Central memory CD8-positive, alpha-beta T cell (primary cell): ENCODE measurements around the gene MDH1.

Experiments used
- ATAC-seq: fragments of 150-1000 bp; cut with Tn5 transposase; replicated peaks from 2 replicates; pipeline ENCODE4 v1.10.0; 2022; ENCODE audit warnings: mild to moderate bottlenecking, moderate FRiP score, moderate number of reproducible peaks; ENCODE audit not compliant: poor library complexity, severe bottlenecking; ENCODE audit errors: extremely low read depth
- DNase-seq, 2 donors: peaks; one replicate each; pipeline ENCODE4 v3.0.0; 2021; ENCODE audit warnings: low spot score in 2 of 2
- H3K27ac Mint-ChIP-seq: one replicate; pipeline ENCODE4 v1.8.0; 2022; ENCODE audit warnings: low read depth, mild to moderate bottlenecking, moderate library complexity, mixed read lengths
- H3K27me3 Mint-ChIP-seq: one replicate; pipeline ENCODE4 v1.8.0; 2022; ENCODE audit warnings: mixed read lengths
- H3K36me3 Mint-ChIP-seq: one replicate; pipeline ENCODE4 v1.8.0; 2022; ENCODE audit warnings: mild to moderate bottlenecking, moderate library complexity, mixed read lengths; ENCODE audit not compliant: insufficient read depth
- H3K4me1 Mint-ChIP-seq: one replicate; pipeline ENCODE4 v1.8.0; 2022; ENCODE audit warnings: mixed read lengths
- H3K4me3 Mint-ChIP-seq: one replicate; pipeline ENCODE4 v1.8.0; 2022; ENCODE audit warnings: mild to moderate bottlenecking, moderate library complexity, mixed read lengths
- H3K9me3 Mint-ChIP-seq: one replicate; pipeline ENCODE4 v1.8.0; 2022; ENCODE audit warnings: mixed read lengths

Gene MDH1

GRCh38 chr2:63651356-63651755 lies 62.6 kb downstream of the MDH1 start:
- ATAC-seq (no peak), DNase-seq (no peak)
- no peaks in the 10 kb centered on the region for H3K9me3 Mint-ChIP-seq
- H3K27me3 Mint-ChIP-seq = peaks cover 70% of the 10 kb centered on the region
- no peaks in the 10 kb centered on the region for H3K36me3 Mint-ChIP-seq
- H3K4me3 Mint-ChIP-seq = no peak overlapping the region
- no peaks in the 10 kb centered on the region for H3K4me1 Mint-ChIP-seq
- no peak overlapping the region for H3K27ac Mint-ChIP-seq

- H3K9me3 Mint-ChIP-seq = no peaks in the 10 kb centered on the region
- no peak for ATAC-seq
- H3K4me1 Mint-ChIP-seq = no peaks in the 10 kb centered on the region
- DNase-seq = no peak
- no peak overlapping the region for H3K4me3 Mint-ChIP-seq
- peaks cover 70% of the 10 kb centered on the region for H3K27me3 Mint-ChIP-seq
- no peak overlapping the region for H3K27ac Mint-ChIP-seq
- H3K36me3 Mint-ChIP-seq = no peaks in the 10 kb centered on the region
Measured at GRCh38 chr2:63651861-63652651, 63.3 kb downstream of the MDH1 start.

GRCh38 chr2:63652652-63652985 lies 63.9 kb downstream of the MDH1 start:
- Mint-ChIP-seq H3K9me3 (no peaks in the 10 kb centered on the region), H3K4me3 (no peak overlapping the region), H3K27ac (no peak overlapping the region), H3K36me3 (no peaks in the 10 kb centered on the region), H3K4me1 (no peaks in the 10 kb centered on the region), H3K27me3 (peaks cover 66% of the 10 kb centered on the region)
- ATAC-seq = no peak
- DNase-seq = no peak

- H3K36me3 Mint-ChIP-seq = no peaks in the 10 kb centered on the region
- no peak overlapping the region for H3K27ac Mint-ChIP-seq
- no peaks in the 10 kb centered on the region for H3K9me3 Mint-ChIP-seq
- no peak for ATAC-seq
- H3K4me3 Mint-ChIP-seq = no peak overlapping the region
- no peaks in the 10 kb centered on the region for H3K4me1 Mint-ChIP-seq
- no peak for DNase-seq
- H3K27me3 Mint-ChIP-seq = peaks cover 50% of the 10 kb centered on the region
Measured at GRCh38 chr2:63654959-63655358, 66.2 kb downstream of the MDH1 start.
